H1 (cell line): ENCODE measurements around the gene MOV10L1. TPM values are rescaled to one million over a fixed set of nuclear protein-coding genes. Genes with fewer than 3 reads are reported as not detected.
A peak's percentile ranks its signal among the peaks of the same experiment; 100 is the strongest.

ENCODE experiments used
- CTCF ChIA-PET: fragments of 300-600 bp; sonication (Branson Sonifier 250); formaldehyde crosslinking; loops from one replicate; lab custom pipeline; 2021; ENCODE audit not compliant: partially characterized antibody; lab: Charles Lee
- POLR2A ChIA-PET: fragments of 300-600 bp; sonication (Branson Sonifier 250); formaldehyde crosslinking; loops from one replicate; lab custom pipeline; 2021; ENCODE audit warnings: inconsistent platforms; ENCODE audit not compliant: partially characterized antibody; lab: Charles Lee
- DNase-seq, 2 experiments: peaks; one replicate each; pipeline versions ENCODE4 v3.0.0 to v3.0.0-alpha.2; 2010 to 2022; ENCODE audit warnings: low spot score in 2 of 2, low read depth in 1 of 2, mixed read lengths in 1 of 2
- FAIRE-seq: peaks from 2 replicates; lab custom pipeline; 2011; peaks lifted over from hg19 to GRCh38; lab: Jason Lieb, UNC
- H2AFZ ChIP-seq: 2 replicates; pipeline ENCODE4 v1.8.1; 2012; ENCODE audit warnings: low read length, inconsistent platforms
- H2AK5ac ChIP-seq: 2 replicates; pipeline ENCODE4 v1.6.1; 2013; ENCODE audit warnings: low read depth, low read length
- H2BK120ac ChIP-seq: replicated peaks from 2 replicates; pipeline ENCODE3; 2013; ENCODE audit warnings: low read depth, low read length, inconsistent platforms
- H2BK12ac ChIP-seq: 2 replicates; pipeline ENCODE4 v1.6.1; 2013; ENCODE audit warnings: low read depth, low read length
- H2BK15ac ChIP-seq: 2 replicates; pipeline ENCODE4 v1.6.1; 2013; ENCODE audit warnings: low read length
- H2BK20ac ChIP-seq: 2 replicates; pipeline ENCODE4 v1.6.1; 2013; ENCODE audit warnings: low read length
- H2BK5ac ChIP-seq: 2 replicates; pipeline ENCODE4 v1.6.1; 2013; ENCODE audit warnings: low read depth, low read length
- H3K14ac ChIP-seq: 2 replicates; pipeline ENCODE4 v1.6.1; 2013; ENCODE audit warnings: inconsistent platforms; ENCODE audit not compliant: insufficient read length
- H3K18ac ChIP-seq: 2 replicates; pipeline ENCODE4 v1.6.1; 2013; ENCODE audit warnings: low read length; ENCODE audit errors: extremely low read depth
- H3K23ac ChIP-seq: 2 replicates; pipeline ENCODE4 v1.6.1; 2013; ENCODE audit warnings: inconsistent platforms; ENCODE audit not compliant: insufficient read length
- H3K23me2 ChIP-seq: 2 replicates; pipeline ENCODE4 v1.6.1; 2013; ENCODE audit warnings: low read depth, low read length
- H3K27ac ChIP-seq: 2 replicates; pipeline ENCODE4 v1.6.1; 2011; ENCODE audit warnings: low read depth, low read length, inconsistent platforms
- H3K27me3 ChIP-seq, 4 experiments: replicated peaks in 1 of 4; 1 replicate in 1 of 4; 2 replicates in 3 of 4; pipeline versions ENCODE4 v1.6.1 to v1.8.1; 2011 to 2013; ENCODE audit warnings: low read length in 3 of 4, mild to moderate bottlenecking in 3 of 4, inconsistent platforms in 2 of 4, mixed read lengths in 2 of 4, moderate library complexity in 1 of 4; ENCODE audit not compliant: control insufficient read depth in 3 of 4, insufficient read depth in 3 of 4; ENCODE audit errors: extremely low read depth in 1 of 4
- H3K36me3 ChIP-seq, 4 experiments: 2 replicates each; pipeline versions ENCODE4 v1.6.1 to v1.8.1; 2011 to 2013; ENCODE audit warnings: mild to moderate bottlenecking in 4 of 4, low read length in 3 of 4, moderate library complexity in 2 of 4, control low read depth in 1 of 4, inconsistent platforms in 1 of 4; ENCODE audit not compliant: insufficient read depth in 4 of 4, control insufficient read depth in 2 of 4
- H3K4ac ChIP-seq: replicated peaks from 2 replicates; pipeline ENCODE3; 2013; ENCODE audit warnings: low read length, low read depth, mixed read lengths, inconsistent platforms; ENCODE audit not compliant: insufficient read length
- H3K4me1 ChIP-seq, 4 experiments: replicated peaks in 1 of 4; 1 replicate in 1 of 4; 2 replicates in 3 of 4; pipeline versions ENCODE4 v1.6.1 to v1.8.1; 2011 to 2013; ENCODE audit warnings: low read length in 3 of 4, inconsistent platforms in 2 of 4, mixed read lengths in 1 of 4; ENCODE audit not compliant: insufficient read depth in 4 of 4, control insufficient read depth in 3 of 4
- H3K4me2 ChIP-seq, 2 experiments: 2 replicates each; pipeline versions ENCODE4 v1.6.1 to v1.8.1; 2011 to 2013; ENCODE audit warnings: low read depth in 2 of 2, low read length in 2 of 2, control low read depth in 1 of 2, inconsistent platforms in 1 of 2, mild to moderate bottlenecking in 1 of 2; ENCODE audit not compliant: insufficient read depth in 1 of 2
- H3K4me3 ChIP-seq, 4 experiments: fragments of 200-600, 300-600 bp in 1 of 4; sonication (generic), shearing (Covaris generic), sonication (Bioruptor Twin) in 1 of 4; 2 replicates each; pipeline versions ENCODE4 v1.5.1 to v1.8.1; 2011 to 2016; ENCODE audit warnings: low read length in 4 of 4, low read depth in 3 of 4, control low read depth in 2 of 4, inconsistent platforms in 2 of 4, mild to moderate bottlenecking in 2 of 4, mixed read lengths in 1 of 4, moderate library complexity in 1 of 4; ENCODE audit not compliant: insufficient read depth in 2 of 4; ENCODE audit errors: extremely low read depth in 1 of 4
- H3K56ac ChIP-seq: replicated peaks from 2 replicates; pipeline ENCODE3; 2013; ENCODE audit warnings: low read depth, mild to moderate bottlenecking, mixed read lengths, low read length, inconsistent platforms; ENCODE audit not compliant: insufficient read length
- H3K79me1 ChIP-seq: 2 replicates; pipeline ENCODE4 v1.6.1; 2013; ENCODE audit warnings: low read depth, low read length, control low read depth
- H3K79me2 ChIP-seq, 2 experiments: 2 replicates each; pipeline versions ENCODE4 v1.6.1 to v1.8.1; 2012 to 2013; ENCODE audit warnings: low read length in 2 of 2, mild to moderate bottlenecking in 2 of 2, inconsistent platforms in 1 of 2; ENCODE audit not compliant: insufficient read depth in 2 of 2, control insufficient read depth in 1 of 2
- H3K9ac ChIP-seq, 4 experiments: replicated peaks in 1 of 4; 1 replicate in 1 of 4; 2 replicates in 3 of 4; pipeline versions ENCODE4 v1.6.1 to v1.8.1; 2011 to 2013; ENCODE audit warnings: low read depth in 3 of 4, low read length in 3 of 4, control low read depth in 2 of 4, mild to moderate bottlenecking in 2 of 4, moderate library complexity in 2 of 4, inconsistent platforms in 1 of 4; ENCODE audit errors: extremely low read depth in 1 of 4
- H3K9me3 ChIP-seq, 2 experiments: 2 replicates each; pipeline versions ENCODE4 v1.6.1 to v1.8.1; 2012 to 2013; ENCODE audit warnings: mild to moderate bottlenecking in 2 of 2, moderate library complexity in 2 of 2, control low read depth in 1 of 2, inconsistent platforms in 1 of 2, low read depth in 1 of 2, low read length in 1 of 2, mixed read lengths in 1 of 2; ENCODE audit not compliant: insufficient read depth in 2 of 2
- H4K20me1 ChIP-seq, 2 experiments: replicated peaks in 1 of 2; 2 replicates each; pipeline versions ENCODE3 to v1.8.1; 2011 to 2013; ENCODE audit warnings: inconsistent platforms in 2 of 2, low read length in 2 of 2, mild to moderate bottlenecking in 1 of 2; ENCODE audit not compliant: insufficient read depth in 2 of 2, control insufficient read depth in 1 of 2
- H4K5ac ChIP-seq: 2 replicates; pipeline ENCODE4 v1.6.1; 2013; ENCODE audit warnings: low read length, low read depth, mixed read lengths, inconsistent platforms; ENCODE audit not compliant: insufficient read length
- H4K8ac ChIP-seq: 2 replicates; pipeline ENCODE4 v1.8.0; 2013; ENCODE audit warnings: mild to moderate bottlenecking, moderate library complexity, low read length, inconsistent platforms; ENCODE audit not compliant: insufficient read depth; ENCODE audit errors: extremely low read depth
- H4K91ac ChIP-seq: replicated peaks from 2 replicates; pipeline ENCODE3; 2013; ENCODE audit warnings: low read length, mixed read lengths, inconsistent platforms; ENCODE audit not compliant: insufficient read length
- FOSL1 ChIP-seq: IDR thresholded peaks from 2 replicates; pipeline ENCODE4 v1.6.1; 2011; ENCODE audit warnings: mild to moderate bottlenecking, low read depth, low read length, moderate library complexity; ENCODE audit not compliant: insufficient read depth
- HDAC2 ChIP-seq, 2 experiments: fragments of 300-600 bp in 1 of 2; sonication (generic) in 1 of 2; IDR thresholded peaks; 2 replicates each; pipeline ENCODE4 v1.6.1; 2011 to 2012; ENCODE audit warnings: low read depth in 2 of 2, low read length in 2 of 2, mild to moderate bottlenecking in 2 of 2, moderate library complexity in 2 of 2, borderline replicate concordance in 1 of 2, inconsistent platforms in 1 of 2
- MAFK ChIP-seq: IDR thresholded peaks from 2 replicates; pipeline ENCODE4 v1.6.1; 2012; ENCODE audit warnings: low read depth, mild to moderate bottlenecking, improper control_type of control experiment, low read length
- POLR2A ChIP-seq, 2 experiments: IDR thresholded peaks; 1 replicate in 1 of 2; 2 replicates in 1 of 2; pipeline ENCODE4 v1.6.1; 2011; ENCODE audit warnings: low read depth in 2 of 2, low read length in 2 of 2, mild to moderate bottlenecking in 2 of 2; ENCODE audit errors: control extremely low read depth in 1 of 2
- SUZ12 ChIP-seq: fragments of 200-600 bp; sonication (generic); IDR thresholded peaks from 2 replicates; pipeline ENCODE4 v1.6.1; 2012; ENCODE audit warnings: mild to moderate bottlenecking, inconsistent platforms, low read length, moderate library complexity, mixed read lengths
- TAF7 ChIP-seq: optimal IDR thresholded peaks from 2 replicates; pipeline ENCODE3; 2011; ENCODE audit warnings: low read depth, mild to moderate bottlenecking, inconsistent platforms, low read length, moderate library complexity, borderline replicate concordance
- YY1 ChIP-seq: IDR thresholded peaks from 2 replicates; pipeline ENCODE4 v1.6.1; 2011; ENCODE audit warnings: low read depth, mild to moderate bottlenecking, low read length
- ZNF274 ChIP-seq: IDR thresholded peaks from 2 replicates; pipeline ENCODE4 v1.7.0; 2012; ENCODE audit warnings: low read length, borderline replicate concordance; ENCODE audit errors: extremely low read depth
- WGBS, 2 experiments: shearing (Covaris generic) in 1 of 2; methylation state at CpG; one replicate each; pipeline versions ENCODE4 v1.1.6 to v1.1.7; 2013 to 2015; ENCODE audit warnings: low lambda C conversion rate in 2 of 2, mixed read lengths in 2 of 2, inconsistent platforms in 1 of 2, low coverage in 1 of 2, missing lambda C conversion rate in 1 of 2; ENCODE audit not compliant: insufficient replicate concordance in 2 of 2, insufficient coverage in 1 of 2, insufficient read length in 1 of 2; ENCODE audit errors: extremely low coverage in 1 of 2, missing lambda C conversion rate in 1 of 2; 5-methylcytosine and 5-hydroxymethylcytosine counted together
- polyA plus RNA-seq, 7 experiments: library from polyadenylated mRNA; depleted of rRNA in 3 of 7; stranded (reverse) in 5 of 7; unstranded in 2 of 7; fragments of >200 nt in 5 of 7; fragments of 200-250 nt in 2 of 7; gene quantifications; 1 replicate in 5 of 7; 2 replicates in 1 of 7; 4 replicates in 1 of 7; pipeline versions ENCODE4 v1.2.1 to v1.2.3, GENCODE V29; 2011 to 2013; ENCODE audit warnings: missing spikeins in 2 of 7, mixed read lengths in 2 of 7
- total RNA-seq: library from RNA; stranded (reverse); fragmentation: NEBNext Ultra II Directional; extraction: Animal tissue kit (Norgen Biotek cat#: 25700); gene quantifications from 2 replicates; pipeline ENCODE4 v1.2.1, GENCODE V29; 2021

Gene MOV10L1
- total and polyA plus RNA-seq, 2 of the 8 experiments (the other 6 are each of a cell fraction or from before 2014, with no cell fraction given): 0.32 TPM; not detected in 1

DNA sequence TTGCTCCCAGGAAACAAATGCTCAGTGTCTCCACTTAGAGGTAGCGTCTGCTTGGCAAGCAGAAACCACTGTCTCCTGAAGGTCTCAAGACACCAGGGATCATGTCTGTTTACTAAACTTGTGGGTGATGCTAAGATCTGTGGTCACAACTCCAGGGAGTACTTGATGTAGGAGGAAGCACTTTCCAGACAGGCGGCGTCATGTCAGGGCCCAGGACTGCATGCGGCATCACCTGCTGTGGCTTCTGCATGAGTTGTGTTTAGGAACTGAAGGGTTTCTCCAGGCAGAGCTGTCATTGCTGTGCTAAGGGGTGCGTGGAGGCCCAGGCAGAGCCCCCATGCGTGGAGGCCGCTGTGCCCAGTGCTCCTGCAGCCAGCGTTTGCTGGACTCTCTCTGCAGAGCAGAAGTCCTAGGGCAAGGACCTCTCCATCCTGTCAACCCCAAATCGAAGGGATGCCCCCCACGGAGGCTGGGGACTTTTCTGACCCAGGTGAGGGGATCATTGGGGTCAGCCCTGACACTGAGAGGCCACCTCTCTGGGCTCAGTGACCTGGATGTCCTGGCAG, 72.7 kb downstream of the MOV10L1 start:
- no peak for FAIRE-seq
- no peak overlapping the region for H2BK20ac ChIP-seq
- no peaks in the 10 kb centered on the region for H3K36me3 ChIP-seq
- H3K4me2 ChIP-seq: no peak overlapping the region
- H3K9me3 ChIP-seq: peaks cover 0 to 7% of the 10 kb centered on the region in 2 experiments; a peak in 1 of 4 replicates
- no peak overlapping the region for H3K56ac ChIP-seq
- peak overlapping the region; percentile 21 for H3K4ac ChIP-seq
- H3K79me2 ChIP-seq: no peaks in the 10 kb centered on the region
- no peak for DNase-seq
- WGBS, 2 experiments: 84% methylated on average over 9 of the region's 10 CpGs; no CpG with 5 or more reads in 1 of the 2 experiments
- H2BK15ac ChIP-seq: 0 out of 2 replicates have a peak overlapping the region, but pooled peaks have one; percentile 29
- TF ChIP-seq SUZ12: no peak
- no peak for TF ChIP-seq HDAC2 (IDR thresholded peaks at IDR 0.05; ENCODE audit: borderline replicate concordance in 1 of 2, low read depth in 2 of 2, low read length in 2 of 2)
- TF ChIP-seq POLR2A (IDR thresholded peaks at IDR 0.05; ENCODE audit: control extremely low read depth in 1 of 2, low read depth in 2 of 2, low read length in 2 of 2): no peak
- no peak for TF ChIP-seq MAFK
- TF ChIP-seq YY1: no peak
- no peak for TF ChIP-seq TAF7
- no peak for TF ChIP-seq FOSL1
- no peak for TF ChIP-seq ZNF274
- H3K14ac ChIP-seq: no peak overlapping the region
- no peak overlapping the region; the same call in 1 of the 2 replicates for H3K18ac ChIP-seq
- H3K79me1 ChIP-seq: no peaks in the 10 kb centered on the region
- H3K23ac ChIP-seq: no peak overlapping the region
- no peak overlapping the region for H2AK5ac ChIP-seq
- H2BK12ac ChIP-seq: no peak overlapping the region
- no peak overlapping the region for H4K5ac ChIP-seq
- H2BK120ac ChIP-seq: no peak overlapping the region
- H3K4me3 ChIP-seq: no peak overlapping the region
- ChIA-PET POLR2A (no interaction called here), CTCF (no interaction called here)
- H3K9ac ChIP-seq: no peak overlapping the region
- no peaks in the 10 kb centered on the region for H3K23me2 ChIP-seq
- H3K27ac ChIP-seq: no peak overlapping the region
- H3K4me1 ChIP-seq: peaks cover 0 to 8% (median 0%) of the 10 kb centered on the region in 4 experiments; a peak in 1 of 7 replicates
- H3K27me3 ChIP-seq: no peaks in the 10 kb centered on the region; a peak in 2 of 7 replicates
- no peak overlapping the region for H4K91ac ChIP-seq
- H2BK5ac ChIP-seq: no peak overlapping the region
- H4K20me1 ChIP-seq: no peaks in the 10 kb centered on the region
- peak overlapping the region; percentile 46 for H4K8ac ChIP-seq
- H2AFZ ChIP-seq: no peak overlapping the region
